Suprapubic skin (tissue), 4 donors: ENCODE results near the gene BRME1.

Source experiments
- CTCF ChIP-seq, 2 donors: fragments of 200-600 bp in 1 of 2; fragments of 450-650 bp in 1 of 2; sonication (generic) in 1 of 2; IDR thresholded peaks; one replicate each; pipeline ENCODE4 v1.5.1; 2016 to 2019; ENCODE audit warnings: antibody characterized with exemption in 2 of 2, mild to moderate bottlenecking in 1 of 2, moderate library complexity in 1 of 2
- EP300 ChIP-seq: sonication (generic); formaldehyde crosslinking; IDR thresholded peaks from one replicate; pipeline ENCODE4 v1.6.1; 2017; ENCODE audit warnings: antibody characterized with exemption
- POLR2A ChIP-seq, 2 donors: fragments of 450-650 bp; IDR thresholded peaks; one replicate each; pipeline ENCODE4 v1.6.1; 2017; ENCODE audit warnings: antibody characterized with exemption in 2 of 2, mild to moderate bottlenecking in 2 of 2, moderate library complexity in 2 of 2
- POLR2AphosphoS5 ChIP-seq, 3 donors: sonication (generic); formaldehyde crosslinking; IDR thresholded peaks; one replicate each; pipeline ENCODE4 v1.6.1; 2017; ENCODE audit warnings: antibody characterized with exemption in 3 of 3

DNA sequence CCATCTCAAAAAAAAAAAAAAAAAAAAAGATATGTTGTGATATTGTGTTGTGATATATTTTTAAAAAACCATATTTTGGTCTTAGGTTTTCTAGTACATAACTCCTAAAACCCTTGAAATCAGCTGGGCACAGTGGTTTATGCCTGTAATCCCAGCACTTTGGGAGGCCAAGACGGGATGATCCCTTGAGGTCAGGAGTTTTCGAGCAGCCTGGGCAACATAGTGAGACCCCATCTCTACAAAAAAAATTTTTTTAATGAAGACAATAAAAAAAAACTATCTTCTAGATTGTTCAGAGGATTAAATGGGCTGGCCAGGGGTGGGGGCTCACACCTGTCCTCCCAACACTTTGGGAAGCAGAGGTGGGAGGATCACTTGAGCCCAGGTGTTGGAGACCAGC is 45.1 kb upstream of the BRME1 start:
- TF ChIP-seq POLR2AphosphoS5 (IDR thresholded peaks at IDR 0.05) (no peak), CTCF (IDR thresholded peaks at IDR 0.05) (no peak), POLR2A (IDR thresholded peaks at IDR 0.05) (no peak), EP300 (no peak)
